Measurements from ENCODE around the gene PRRC2A.

The PRRC2A gene

DNA sequence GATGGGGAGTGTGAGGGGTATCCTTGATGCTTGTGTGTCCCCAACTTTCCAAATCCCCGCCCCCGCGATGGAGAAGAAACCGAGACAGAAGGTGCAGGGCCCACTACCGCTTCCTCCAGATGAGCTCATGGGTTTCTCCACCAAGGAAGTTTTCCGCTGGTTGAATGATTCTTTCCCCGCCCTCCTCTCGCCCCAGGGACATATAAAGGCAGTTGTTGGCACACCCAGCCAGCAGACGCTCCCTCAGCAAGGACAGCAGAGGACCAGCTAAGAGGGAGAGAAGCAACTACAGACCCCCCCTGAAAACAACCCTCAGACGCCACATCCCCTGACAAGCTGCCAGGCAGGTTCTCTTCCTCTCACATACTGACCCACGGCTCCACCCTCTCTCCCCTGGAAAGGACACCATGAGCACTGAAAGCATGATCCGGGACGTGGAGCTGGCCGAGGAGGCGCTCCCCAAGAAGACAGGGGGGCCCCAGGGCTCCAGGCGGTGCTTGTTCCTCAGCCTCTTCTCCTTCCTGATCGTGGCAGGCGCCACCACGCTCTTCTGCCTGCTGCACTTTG lies 45.1 kb upstream of the PRRC2A start, which contains the start of gene TNF:
TSS of gene TNF (plus strand) at position 231 of the 567 bp plus-strand sequence. CDS start at position 408, 177 bp downstream.
- CTCF ChIA-PET = interaction anchor here (1.6 to 13.5 kb wide), 2 partner anchors 12 to 21 kb away, joined by 8 to 149 read pairs; partner anchors contain the start of genes LST1 and NCR3
- TF ChIP-seq FOXA1 (IDR thresholded peaks at IDR 0.05) (no peak), HDGF (IDR thresholded peaks at IDR 0.05; ENCODE audit: borderline replicate concordance) (no peak), LEF1 (IDR thresholded peaks at IDR 0.05; ENCODE audit: borderline replicate concordance) (no peak)
- no peak for DNase-seq (ENCODE audit: extremely low spot score)
- POLR2A ChIA-PET = interaction anchor here (3.2 kb wide), 1 partner anchor 34 kb away, joined by 13 read pairs; the partner anchor contains the start of gene DDX39B

DNA sequence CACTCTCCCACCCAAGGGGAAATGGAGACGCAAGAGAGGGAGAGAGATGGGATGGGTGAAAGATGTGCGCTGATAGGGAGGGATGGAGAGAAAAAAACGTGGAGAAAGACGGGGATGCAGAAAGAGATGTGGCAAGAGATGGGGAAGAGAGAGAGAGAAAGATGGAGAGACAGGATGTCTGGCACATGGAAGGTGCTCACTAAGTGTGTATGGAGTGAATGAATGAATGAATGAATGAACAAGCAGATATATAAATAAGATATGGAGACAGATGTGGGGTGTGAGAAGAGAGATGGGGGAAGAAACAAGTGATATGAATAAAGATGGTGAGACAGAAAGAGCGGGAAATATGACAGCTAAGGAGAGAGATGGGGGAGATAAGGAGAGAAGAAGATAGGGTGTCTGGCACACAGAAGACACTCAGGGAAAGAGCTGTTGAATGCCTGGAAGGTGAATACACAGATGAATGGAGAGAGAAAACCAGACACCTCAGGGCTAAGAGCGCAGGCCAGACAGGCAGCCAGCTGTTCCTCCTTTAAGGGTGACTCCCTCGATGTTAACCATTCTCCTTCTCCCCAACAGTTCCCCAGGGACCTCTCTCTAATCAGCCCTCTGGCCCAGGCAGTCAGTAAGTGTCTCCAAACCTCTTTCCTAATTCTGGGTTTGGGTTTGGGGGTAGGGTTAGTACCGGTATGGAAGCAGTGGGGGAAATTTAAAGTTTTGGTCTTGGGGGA lies 44.4 kb upstream of the PRRC2A start:
- DNase-seq (ENCODE audit: extremely low spot score) = no peak
- TF ChIP-seq ARNT (IDR thresholded peaks at IDR 0.05) (no peak), FOXA1 (IDR thresholded peaks at IDR 0.05) (no peak), ZNF384 (IDR thresholded peaks at IDR 0.05) (no peak), TARDBP (IDR thresholded peaks at IDR 0.05) (no peak), SP1 (IDR thresholded peaks at IDR 0.05) (no peak), L3MBTL2 (conservative IDR thresholded peaks at IDR 0.05) (no peak; the same call in 1 of the 2 replicates), HDGF (IDR thresholded peaks at IDR 0.05; ENCODE audit: borderline replicate concordance) (no peak), ELF4 (IDR thresholded peaks at IDR 0.05) (no peak), NFRKB (IDR thresholded peaks at IDR 0.05) (no peak), CTBP1 (IDR thresholded peaks at IDR 0.05; ENCODE audit: borderline replicate concordance) (no peak), SUZ12 (IDR thresholded peaks at IDR 0.05) (no peak), FOXM1 (IDR thresholded peaks at IDR 0.05; ENCODE audit: borderline replicate concordance) (no peak), BHLHE40 (IDR thresholded peaks at IDR 0.05; ENCODE audit: borderline replicate concordance) (no peak), LEF1 (IDR thresholded peaks at IDR 0.05; ENCODE audit: borderline replicate concordance) (no peak), FOXK2 (IDR thresholded peaks at IDR 0.05) (no peak)
- TF ChIP-seq, protein P1, sequence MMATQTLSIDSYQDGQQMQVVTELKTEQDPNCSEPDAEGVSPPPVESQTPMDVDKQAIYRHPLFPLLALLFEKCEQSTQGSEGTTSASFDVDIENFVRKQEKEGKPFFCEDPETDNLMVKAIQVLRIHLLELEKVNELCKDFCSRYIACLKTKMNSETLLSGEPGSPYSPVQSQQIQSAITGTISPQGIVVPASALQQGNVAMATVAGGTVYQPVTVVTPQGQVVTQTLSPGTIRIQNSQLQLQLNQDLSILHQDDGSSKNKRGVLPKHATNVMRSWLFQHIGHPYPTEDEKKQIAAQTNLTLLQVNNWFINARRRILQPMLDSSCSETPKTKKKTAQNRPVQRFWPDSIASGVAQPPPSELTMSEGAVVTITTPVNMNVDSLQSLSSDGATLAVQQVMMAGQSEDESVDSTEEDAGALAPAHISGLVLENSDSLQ (IDR thresholded peaks at IDR 0.05) = no peak

DNA sequence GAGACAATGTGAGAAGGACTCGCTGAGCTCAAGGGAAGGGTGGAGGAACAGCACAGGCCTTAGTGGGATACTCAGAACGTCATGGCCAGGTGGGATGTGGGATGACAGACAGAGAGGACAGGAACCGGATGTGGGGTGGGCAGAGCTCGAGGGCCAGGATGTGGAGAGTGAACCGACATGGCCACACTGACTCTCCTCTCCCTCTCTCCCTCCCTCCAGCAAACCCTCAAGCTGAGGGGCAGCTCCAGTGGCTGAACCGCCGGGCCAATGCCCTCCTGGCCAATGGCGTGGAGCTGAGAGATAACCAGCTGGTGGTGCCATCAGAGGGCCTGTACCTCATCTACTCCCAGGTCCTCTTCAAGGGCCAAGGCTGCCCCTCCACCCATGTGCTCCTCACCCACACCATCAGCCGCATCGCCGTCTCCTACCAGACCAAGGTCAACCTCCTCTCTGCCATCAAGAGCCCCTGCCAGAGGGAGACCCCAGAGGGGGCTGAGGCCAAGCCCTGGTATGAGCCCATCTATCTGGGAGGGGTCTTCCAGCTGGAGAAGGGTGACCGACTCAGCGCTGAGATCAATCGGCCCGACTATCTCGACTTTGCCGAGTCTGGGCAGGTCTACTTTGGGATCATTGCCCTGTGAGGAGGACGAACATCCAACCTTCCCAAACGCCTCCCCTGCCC lies 43.5 kb upstream of the PRRC2A start:
- no peak for DNase-seq (ENCODE audit: extremely low spot score)
- ChIA-PET CTCF (interaction anchor here (0.5 to 13.5 kb wide), 5 partner anchors 9 to 1166 kb away, joined by 3 to 149 read pairs (median 4); partner anchors contain the start of genes LST1 and NCR3), POLR2A (interaction anchor here (0.6 to 1.0 kb wide), 2 partner anchors 8 to 30 kb away, joined by 3 read pairs; partner anchors contain the start of gene NFKBIL1)
- TF ChIP-seq, protein P1 (IDR thresholded peaks at IDR 0.05) = no peak
- TF ChIP-seq CTBP1 (IDR thresholded peaks at IDR 0.05; ENCODE audit: borderline replicate concordance) = no peak
- no peak for TF ChIP-seq ELF4 (IDR thresholded peaks at IDR 0.05)
- no peak for TF ChIP-seq FOXA1 (IDR thresholded peaks at IDR 0.05)
- TF ChIP-seq L3MBTL2 (conservative IDR thresholded peaks at IDR 0.05) = no peak
- TF ChIP-seq HDGF (IDR thresholded peaks at IDR 0.05; ENCODE audit: borderline replicate concordance) = no peak
- no peak for TF ChIP-seq FOXM1 (IDR thresholded peaks at IDR 0.05; ENCODE audit: borderline replicate concordance)
- no peak for TF ChIP-seq ARNT (IDR thresholded peaks at IDR 0.05)
- no peak for TF ChIP-seq SP1 (IDR thresholded peaks at IDR 0.05)
- TF ChIP-seq NFRKB (IDR thresholded peaks at IDR 0.05) = no peak
- TF ChIP-seq TARDBP (IDR thresholded peaks at IDR 0.05) = no peak
- TF ChIP-seq BHLHE40 (IDR thresholded peaks at IDR 0.05; ENCODE audit: borderline replicate concordance) = no peak
- TF ChIP-seq ZNF384 (IDR thresholded peaks at IDR 0.05) = no peak
- no peak for TF ChIP-seq LEF1 (IDR thresholded peaks at IDR 0.05; ENCODE audit: borderline replicate concordance)
- no peak for TF ChIP-seq SUZ12 (IDR thresholded peaks at IDR 0.05)
- no peak for TF ChIP-seq FOXK2 (IDR thresholded peaks at IDR 0.05)

More for the DNA sequence above, 44.4 kb upstream of the PRRC2A start:
- POLR2A ChIA-PET = interaction anchor here (0.6 to 3.2 kb wide), 4 partner anchors 9 to 34 kb away, joined by 3 to 13 read pairs (median 3); partner anchors contain the start of genes DDX39B and NFKBIL1
- CTCF ChIA-PET = interaction anchor here (0.6 to 13.5 kb wide), 4 partner anchors 11 to 1165 kb away, joined by 3 to 149 read pairs (median 7); partner anchors contain the start of genes LST1 and NCR3

DNA sequence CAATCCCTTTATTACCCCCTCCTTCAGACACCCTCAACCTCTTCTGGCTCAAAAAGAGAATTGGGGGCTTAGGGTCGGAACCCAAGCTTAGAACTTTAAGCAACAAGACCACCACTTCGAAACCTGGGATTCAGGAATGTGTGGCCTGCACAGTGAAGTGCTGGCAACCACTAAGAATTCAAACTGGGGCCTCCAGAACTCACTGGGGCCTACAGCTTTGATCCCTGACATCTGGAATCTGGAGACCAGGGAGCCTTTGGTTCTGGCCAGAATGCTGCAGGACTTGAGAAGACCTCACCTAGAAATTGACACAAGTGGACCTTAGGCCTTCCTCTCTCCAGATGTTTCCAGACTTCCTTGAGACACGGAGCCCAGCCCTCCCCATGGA lies 42.9 kb upstream of the PRRC2A start:
- ChIA-PET POLR2A (interaction anchor here (0.8 to 1.3 kb wide), 3 partner anchors 11 to 30 kb away, joined by 3 read pairs; partner anchors contain the start of gene NFKBIL1), CTCF (interaction anchor here (1.3 to 13.5 kb wide), 2 partner anchors 9 to 19 kb away, joined by 4 to 149 read pairs; partner anchors contain the start of genes LST1 and NCR3)
- no peak for TF ChIP-seq FOXK2 (IDR thresholded peaks at IDR 0.05)
- TF ChIP-seq NFRKB (IDR thresholded peaks at IDR 0.05) = no peak
- no peak for TF ChIP-seq LEF1 (IDR thresholded peaks at IDR 0.05; ENCODE audit: borderline replicate concordance)
- TF ChIP-seq, protein P1 (IDR thresholded peaks at IDR 0.05) = no peak
- no peak for TF ChIP-seq FOXA1 (IDR thresholded peaks at IDR 0.05)
- TF ChIP-seq ELF4 (IDR thresholded peaks at IDR 0.05) = no peak
- no peak for TF ChIP-seq TARDBP (IDR thresholded peaks at IDR 0.05)
- no peak for TF ChIP-seq HDGF (IDR thresholded peaks at IDR 0.05; ENCODE audit: borderline replicate concordance)
- no peak for TF ChIP-seq BHLHE40 (IDR thresholded peaks at IDR 0.05; ENCODE audit: borderline replicate concordance)
- no peak for TF ChIP-seq CTBP1 (IDR thresholded peaks at IDR 0.05; ENCODE audit: borderline replicate concordance)
- no peak for DNase-seq (ENCODE audit: extremely low spot score)
